Keratinocyte (primary cell): Measurements from ENCODE around the gene IFI30.

Experiments used
- EZH2 ChIP-seq: IDR thresholded peaks from one replicate; pipeline ENCODE4 v1.6.1; 2012; ENCODE audit warnings: inconsistent platforms, mild to moderate bottlenecking, low read length, moderate library complexity
- TF ChIP-seq, protein P1 (sequence below), 3 experiments: IDR thresholded peaks in 1 of 3; conservative IDR thresholded peaks in 1 of 3; optimal IDR thresholded peaks in 1 of 3; 2 replicates in 2 of 3; 3 replicates in 1 of 3; pipeline versions ENCODE3 to v1.5.1; 2011; ENCODE audit warnings: low read length in 3 of 3, mild to moderate bottlenecking in 3 of 3, moderate library complexity in 2 of 3, control low read depth in 1 of 3, inconsistent platforms in 1 of 3; ENCODE audit not compliant: insufficient read depth in 2 of 3; ENCODE audit errors: extremely low read depth in 1 of 3

DNA sequence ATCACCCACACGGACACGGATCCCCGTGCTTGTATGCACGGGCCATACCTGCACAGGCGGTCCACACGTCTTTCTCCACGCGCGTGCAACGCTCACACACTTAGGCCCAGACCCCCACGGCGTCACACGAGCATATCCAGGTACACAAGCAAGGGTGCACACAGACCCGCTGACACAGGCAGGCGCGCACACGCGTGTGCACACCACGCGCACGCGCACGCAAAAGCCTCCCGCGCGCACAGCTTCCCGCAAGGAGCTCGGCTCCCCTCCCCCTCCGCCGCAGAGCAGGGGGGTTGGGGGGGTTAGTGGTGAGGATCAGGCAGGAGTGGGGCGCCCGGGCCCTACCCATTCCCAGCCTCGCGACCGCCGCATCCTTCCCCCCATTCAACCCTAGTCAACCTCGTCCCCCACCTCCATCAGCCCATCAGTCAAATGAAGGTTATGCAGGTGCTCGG lies 29.8 kb downstream of the IFI30 start:
- TF ChIP-seq, protein P1, sequence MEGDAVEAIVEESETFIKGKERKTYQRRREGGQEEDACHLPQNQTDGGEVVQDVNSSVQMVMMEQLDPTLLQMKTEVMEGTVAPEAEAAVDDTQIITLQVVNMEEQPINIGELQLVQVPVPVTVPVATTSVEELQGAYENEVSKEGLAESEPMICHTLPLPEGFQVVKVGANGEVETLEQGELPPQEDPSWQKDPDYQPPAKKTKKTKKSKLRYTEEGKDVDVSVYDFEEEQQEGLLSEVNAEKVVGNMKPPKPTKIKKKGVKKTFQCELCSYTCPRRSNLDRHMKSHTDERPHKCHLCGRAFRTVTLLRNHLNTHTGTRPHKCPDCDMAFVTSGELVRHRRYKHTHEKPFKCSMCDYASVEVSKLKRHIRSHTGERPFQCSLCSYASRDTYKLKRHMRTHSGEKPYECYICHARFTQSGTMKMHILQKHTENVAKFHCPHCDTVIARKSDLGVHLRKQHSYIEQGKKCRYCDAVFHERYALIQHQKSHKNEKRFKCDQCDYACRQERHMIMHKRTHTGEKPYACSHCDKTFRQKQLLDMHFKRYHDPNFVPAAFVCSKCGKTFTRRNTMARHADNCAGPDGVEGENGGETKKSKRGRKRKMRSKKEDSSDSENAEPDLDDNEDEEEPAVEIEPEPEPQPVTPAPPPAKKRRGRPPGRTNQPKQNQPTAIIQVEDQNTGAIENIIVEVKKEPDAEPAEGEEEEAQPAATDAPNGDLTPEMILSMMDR (optimal IDR thresholded peaks at IDR 0.05 in 1 of 3, IDR thresholded peaks at IDR 0.05 in 1 of 3, conservative IDR thresholded peaks at IDR 0.05 in 1 of 3; ENCODE audit: extremely low read depth in 1 of 3, insufficient read depth in 2 of 3, low read length in 3 of 3), result no peak
- peak; percentile 29 for TF ChIP-seq EZH2
